ENCODE measurements around the gene SLC16A5. TPM values are rescaled to one million over a fixed set of nuclear protein-coding genes. Genes with fewer than 3 reads are reported as not detected.
A peak's percentile ranks its signal among the peaks of the same experiment; 100 is the strongest.

Gene SLC16A5
- total and polyA plus RNA-seq, 10 of the 15 experiments (the other 5 are each of a cell fraction or from before 2014, with no cell fraction given), result 0.03 to 3.1 (median 0.96) TPM

DNA sequence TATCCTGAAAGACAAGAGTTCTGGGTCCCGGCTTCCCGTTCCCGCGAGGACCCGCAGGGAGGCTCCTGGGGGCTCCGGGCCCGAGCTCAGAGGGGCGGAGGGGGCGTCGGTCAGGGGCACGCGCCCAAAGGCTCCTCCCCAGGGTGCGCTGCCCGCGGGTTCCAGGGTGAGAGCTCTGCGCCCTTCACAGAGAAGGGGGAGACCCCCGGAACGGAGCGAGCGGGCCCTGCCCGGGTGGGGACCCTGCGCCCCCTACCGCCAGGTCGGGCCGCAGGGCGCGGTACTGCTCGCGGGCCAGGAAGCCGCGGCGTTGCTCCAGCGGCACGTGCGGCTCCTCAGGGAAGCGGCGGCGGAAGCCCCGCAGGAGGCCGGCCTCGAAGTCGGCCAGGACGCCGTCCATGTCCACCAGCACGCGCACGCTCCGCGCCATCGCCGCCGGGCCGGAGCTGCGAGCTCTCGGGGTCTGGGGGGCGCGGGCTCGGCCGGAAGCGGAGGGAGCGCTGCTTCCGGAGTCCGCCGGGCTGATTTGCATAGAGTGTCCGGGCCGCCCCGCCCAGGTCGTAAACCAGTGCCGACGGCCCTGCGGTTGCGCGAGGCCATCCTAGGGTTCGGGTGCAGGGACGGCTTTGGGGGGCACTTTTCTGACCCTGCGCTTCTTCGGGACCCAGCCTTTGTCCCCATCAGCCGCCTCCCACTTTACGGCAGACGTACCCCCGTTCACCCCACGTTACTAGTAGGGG, 43.7 kb downstream of the SLC16A5 start, which contains the start of gene NT5C (continued):
- TF ChIP-seq, protein P1, sequence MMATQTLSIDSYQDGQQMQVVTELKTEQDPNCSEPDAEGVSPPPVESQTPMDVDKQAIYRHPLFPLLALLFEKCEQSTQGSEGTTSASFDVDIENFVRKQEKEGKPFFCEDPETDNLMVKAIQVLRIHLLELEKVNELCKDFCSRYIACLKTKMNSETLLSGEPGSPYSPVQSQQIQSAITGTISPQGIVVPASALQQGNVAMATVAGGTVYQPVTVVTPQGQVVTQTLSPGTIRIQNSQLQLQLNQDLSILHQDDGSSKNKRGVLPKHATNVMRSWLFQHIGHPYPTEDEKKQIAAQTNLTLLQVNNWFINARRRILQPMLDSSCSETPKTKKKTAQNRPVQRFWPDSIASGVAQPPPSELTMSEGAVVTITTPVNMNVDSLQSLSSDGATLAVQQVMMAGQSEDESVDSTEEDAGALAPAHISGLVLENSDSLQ (IDR thresholded peaks at IDR 0.05), result no peak
- TF ChIP-seq RAD21 (IDR thresholded peaks at IDR 0.05; ENCODE audit: insufficient read depth, low read depth, low read length), result peak; percentile 34; the same call in 1 of the 2 replicates
- TF ChIP-seq SIN3A (IDR thresholded peaks at IDR 0.05; ENCODE audit: low read depth, low read length), result 0 out of 2 replicates have a peak, but pooled peaks have one; percentile 25
- TF ChIP-seq HCFC1 (IDR thresholded peaks at IDR 0.05; ENCODE audit: low read length), result no peak
- TF ChIP-seq RB1 (IDR thresholded peaks at IDR 0.05; ENCODE audit: borderline replicate concordance), result peak; percentile 95
- TF ChIP-seq POLR2AphosphoS2 (IDR thresholded peaks at IDR 0.05; ENCODE audit: low read depth, low read length), result 0 out of 2 replicates have a peak, but pooled peaks have one; percentile 47
- no peak; a peak in 1 of 4 replicates for TF ChIP-seq EP300 (IDR thresholded peaks at IDR 0.05; ENCODE audit: borderline replicate concordance in 1 of 2, control insufficient read depth in 1 of 2, low read depth in 2 of 2, low read length in 2 of 2)
- no peak for TF ChIP-seq IKZF2 (IDR thresholded peaks at IDR 0.05)
- TF ChIP-seq FOXK2 (IDR thresholded peaks at IDR 0.05), result no peak
- no peak for TF ChIP-seq NFYB (IDR thresholded peaks at IDR 0.05; ENCODE audit: insufficient read depth, low read depth, low read length)
- TF ChIP-seq, protein P2, sequence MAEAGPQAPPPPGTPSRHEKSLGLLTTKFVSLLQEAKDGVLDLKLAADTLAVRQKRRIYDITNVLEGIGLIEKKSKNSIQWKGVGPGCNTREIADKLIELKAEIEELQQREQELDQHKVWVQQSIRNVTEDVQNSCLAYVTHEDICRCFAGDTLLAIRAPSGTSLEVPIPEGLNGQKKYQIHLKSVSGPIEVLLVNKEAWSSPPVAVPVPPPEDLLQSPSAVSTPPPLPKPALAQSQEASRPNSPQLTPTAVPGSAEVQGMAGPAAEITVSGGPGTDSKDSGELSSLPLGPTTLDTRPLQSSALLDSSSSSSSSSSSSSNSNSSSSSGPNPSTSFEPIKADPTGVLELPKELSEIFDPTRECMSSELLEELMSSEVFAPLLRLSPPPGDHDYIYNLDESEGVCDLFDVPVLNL (IDR thresholded peaks at IDR 0.05; ENCODE audit: low read depth, low read length), result no peak
- TF ChIP-seq CHD4 (IDR thresholded peaks at IDR 0.05), result no peak
- TF ChIP-seq, protein P3, sequence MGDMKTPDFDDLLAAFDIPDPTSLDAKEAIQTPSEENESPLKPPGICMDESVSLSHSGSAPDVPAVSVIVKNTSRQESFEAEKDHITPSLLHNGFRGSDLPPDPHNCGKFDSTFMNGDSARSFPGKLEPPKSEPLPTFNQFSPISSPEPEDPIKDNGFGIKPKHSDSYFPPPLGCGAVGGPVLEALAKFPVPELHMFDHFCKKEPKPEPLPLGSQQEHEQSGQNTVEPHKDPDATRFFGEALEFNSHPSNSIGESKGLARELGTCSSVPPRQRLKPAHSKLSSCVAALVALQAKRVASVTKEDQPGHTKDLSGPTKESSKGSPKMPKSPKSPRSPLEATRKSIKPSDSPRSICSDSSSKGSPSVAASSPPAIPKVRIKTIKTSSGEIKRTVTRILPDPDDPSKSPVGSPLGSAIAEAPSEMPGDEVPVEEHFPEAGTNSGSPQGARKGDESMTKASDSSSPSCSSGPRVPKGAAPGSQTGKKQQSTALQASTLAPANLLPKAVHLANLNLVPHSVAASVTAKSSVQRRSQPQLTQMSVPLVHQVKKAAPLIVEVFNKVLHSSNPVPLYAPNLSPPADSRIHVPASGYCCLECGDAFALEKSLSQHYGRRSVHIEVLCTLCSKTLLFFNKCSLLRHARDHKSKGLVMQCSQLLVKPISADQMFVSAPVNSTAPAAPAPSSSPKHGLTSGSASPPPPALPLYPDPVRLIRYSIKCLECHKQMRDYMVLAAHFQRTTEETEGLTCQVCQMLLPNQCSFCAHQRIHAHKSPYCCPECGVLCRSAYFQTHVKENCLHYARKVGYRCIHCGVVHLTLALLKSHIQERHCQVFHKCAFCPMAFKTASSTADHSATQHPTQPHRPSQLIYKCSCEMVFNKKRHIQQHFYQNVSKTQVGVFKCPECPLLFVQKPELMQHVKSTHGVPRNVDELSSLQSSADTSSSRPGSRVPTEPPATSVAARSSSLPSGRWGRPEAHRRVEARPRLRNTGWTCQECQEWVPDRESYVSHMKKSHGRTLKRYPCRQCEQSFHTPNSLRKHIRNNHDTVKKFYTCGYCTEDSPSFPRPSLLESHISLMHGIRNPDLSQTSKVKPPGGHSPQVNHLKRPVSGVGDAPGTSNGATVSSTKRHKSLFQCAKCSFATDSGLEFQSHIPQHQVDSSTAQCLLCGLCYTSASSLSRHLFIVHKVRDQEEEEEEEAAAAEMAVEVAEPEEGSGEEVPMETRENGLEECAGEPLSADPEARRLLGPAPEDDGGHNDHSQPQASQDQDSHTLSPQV (IDR thresholded peaks at IDR 0.05), result peak; percentile 90
- no peak for TF ChIP-seq ZNF622 (IDR thresholded peaks at IDR 0.05)
- TF ChIP-seq SUZ12 (IDR thresholded peaks at IDR 0.05; ENCODE audit: unreplicated experiment), result no peak
- TF ChIP-seq CREM (IDR thresholded peaks at IDR 0.05; ENCODE audit: low read depth), result no peak
- peak; percentile 56; the same call in 1 of the 2 replicates for TF ChIP-seq TCF3 (IDR thresholded peaks at IDR 0.05; ENCODE audit: borderline replicate concordance, insufficient read depth, low read depth, low read length)
- no peak; the same call in 1 of the 2 replicates for TF ChIP-seq CREB1 (IDR thresholded peaks at IDR 0.05; ENCODE audit: low read depth)
- TF ChIP-seq ASH2L (IDR thresholded peaks at IDR 0.05; ENCODE audit: borderline replicate concordance, low read depth), result peak; percentile 36; the same call in 1 of the 2 replicates
- TF ChIP-seq ATF7 (IDR thresholded peaks at IDR 0.05; ENCODE audit: low read depth), result no peak
- TF ChIP-seq, protein P4, sequence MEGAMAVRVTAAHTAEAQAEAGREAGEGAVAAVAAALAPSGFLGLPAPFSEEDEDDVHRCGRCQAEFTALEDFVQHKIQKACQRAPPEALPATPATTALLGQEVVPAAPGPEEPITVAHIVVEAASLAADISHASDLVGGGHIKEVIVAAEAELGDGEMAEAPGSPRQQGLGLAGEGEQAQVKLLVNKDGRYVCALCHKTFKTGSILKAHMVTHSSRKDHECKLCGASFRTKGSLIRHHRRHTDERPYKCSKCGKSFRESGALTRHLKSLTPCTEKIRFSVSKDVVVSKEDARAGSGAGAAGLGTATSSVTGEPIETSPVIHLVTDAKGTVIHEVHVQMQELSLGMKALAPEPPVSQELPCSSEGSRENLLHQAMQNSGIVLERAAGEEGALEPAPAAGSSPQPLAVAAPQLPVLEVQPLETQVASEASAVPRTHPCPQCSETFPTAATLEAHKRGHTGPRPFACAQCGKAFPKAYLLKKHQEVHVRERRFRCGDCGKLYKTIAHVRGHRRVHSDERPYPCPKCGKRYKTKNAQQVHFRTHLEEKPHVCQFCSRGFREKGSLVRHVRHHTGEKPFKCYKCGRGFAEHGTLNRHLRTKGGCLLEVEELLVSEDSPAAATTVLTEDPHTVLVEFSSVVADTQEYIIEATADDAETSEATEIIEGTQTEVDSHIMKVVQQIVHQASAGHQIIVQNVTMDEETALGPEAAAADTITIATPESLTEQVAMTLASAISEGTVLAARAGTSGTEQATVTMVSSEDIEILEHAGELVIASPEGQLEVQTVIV (IDR thresholded peaks at IDR 0.05; ENCODE audit: borderline replicate concordance, partially characterized antibody), result peak; percentile 96
- TF ChIP-seq NFIC (IDR thresholded peaks at IDR 0.05; ENCODE audit: low read depth, low read length), result no peak
